Jurkat, Clone E6-1 (cell line): ENCODE results near the gene RAB4B.
"Not testable (repeated sequence)": the region's sequence is repeated elsewhere in the genome, so short reads cannot be mapped to it uniquely, and the experiment has no call there.

Source experiments
- DNase-seq: peaks from one replicate; pipeline ENCODE4 v3.0.0-alpha.2; 2011; ENCODE audit warnings: low read depth, low spot score
- H3K4me3 ChIP-seq: 2 replicates; pipeline ENCODE4 v1.5.1; 2011; ENCODE audit warnings: mild to moderate bottlenecking, low read length, control low read depth, moderate library complexity

Gene RAB4B

DNA sequence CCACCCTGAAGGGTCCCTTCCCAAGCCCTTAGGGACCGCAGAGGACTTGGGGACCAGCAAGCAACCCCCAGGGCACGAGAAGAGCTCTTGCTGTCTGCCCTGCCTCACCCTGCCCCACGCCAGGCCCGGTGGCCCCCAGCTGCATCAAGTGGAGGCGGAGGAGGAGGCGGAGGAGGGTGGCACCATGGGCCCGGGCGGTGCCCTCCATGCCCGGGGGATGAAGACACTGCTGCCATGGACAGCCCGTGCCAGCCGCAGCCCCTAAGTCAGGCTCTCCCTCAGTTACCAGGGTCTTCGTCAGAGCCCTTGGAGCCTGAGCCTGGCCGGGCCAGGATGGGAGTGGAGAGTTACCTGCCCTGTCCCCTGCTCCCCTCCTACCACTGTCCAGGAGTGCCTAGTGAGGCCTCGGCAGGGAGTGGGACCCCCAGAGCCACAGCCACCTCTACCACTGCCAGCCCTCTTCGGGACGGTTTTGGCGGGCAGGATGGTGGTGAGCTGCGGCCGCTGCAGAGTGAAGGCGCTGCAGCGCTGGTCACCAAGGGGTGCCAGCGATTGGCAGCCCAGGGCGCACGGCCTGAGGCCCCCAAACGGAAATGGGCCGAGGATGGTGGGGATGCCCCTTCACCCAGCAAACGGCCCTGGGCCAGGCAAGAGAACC lies 22.4 kb downstream of the RAB4B start:
- DNase-seq: no peak
- H3K4me3 ChIP-seq: peak overlapping the region; percentile 83

DNA sequence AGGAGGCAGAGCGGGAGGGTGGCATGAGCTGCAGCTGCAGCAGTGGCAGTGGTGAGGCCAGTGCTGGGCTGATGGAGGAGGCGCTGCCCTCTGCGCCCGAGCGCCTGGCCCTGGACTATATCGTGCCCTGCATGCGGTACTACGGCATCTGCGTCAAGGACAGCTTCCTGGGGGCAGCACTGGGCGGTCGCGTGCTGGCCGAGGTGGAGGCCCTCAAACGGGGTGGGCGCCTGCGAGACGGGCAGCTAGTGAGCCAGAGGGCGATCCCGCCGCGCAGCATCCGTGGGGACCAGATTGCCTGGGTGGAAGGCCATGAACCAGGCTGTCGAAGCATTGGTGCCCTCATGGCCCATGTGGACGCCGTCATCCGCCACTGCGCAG lies 22.9 kb downstream of the RAB4B start:
- DNase-seq: no peak
- H3K4me3 ChIP-seq: no peak overlapping the region

DNA sequence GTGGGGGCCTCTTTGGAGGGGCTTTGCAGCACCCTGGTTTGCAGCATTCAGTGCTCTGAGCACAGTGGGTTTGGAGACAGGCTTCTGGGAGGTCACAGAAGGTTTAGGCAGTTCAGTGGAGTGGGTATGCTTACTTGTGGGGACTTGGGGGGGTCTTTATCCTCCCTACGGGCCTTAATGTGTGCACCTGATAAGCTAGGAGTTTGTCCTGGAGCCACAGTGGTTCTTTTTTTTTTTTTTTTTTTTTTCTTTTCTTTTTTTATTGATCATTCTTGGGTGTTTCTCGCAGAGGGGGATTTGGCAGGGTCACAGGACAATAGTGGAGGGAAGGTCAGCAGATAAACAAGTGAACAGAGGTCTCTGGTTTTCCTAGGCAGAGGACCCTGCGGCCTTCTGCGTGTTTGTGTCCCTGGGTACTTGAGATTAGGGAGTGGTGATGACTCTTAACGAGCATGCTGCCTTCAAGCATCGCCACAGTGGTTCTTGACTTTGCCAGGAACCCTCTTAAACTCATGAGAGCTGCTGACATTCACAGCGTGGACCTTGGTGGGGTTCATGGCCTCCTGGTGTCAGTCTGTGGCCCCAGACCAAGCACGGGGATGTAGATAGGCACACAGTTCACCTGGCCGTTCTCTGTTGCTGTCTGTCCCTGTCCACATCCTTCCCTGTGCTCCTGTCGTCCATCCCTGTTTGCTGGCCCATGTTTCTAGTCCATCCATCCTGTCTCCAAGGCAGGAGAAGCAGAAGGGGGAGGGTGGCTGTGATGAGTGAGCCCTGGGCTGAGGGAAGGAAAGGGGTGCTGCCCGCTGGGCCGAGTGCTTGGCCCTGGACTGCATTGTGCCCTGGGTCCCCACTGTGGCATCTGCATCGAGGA lies 23.6 kb downstream of the RAB4B start:
- no peak overlapping the region for H3K4me3 ChIP-seq
- no peak for DNase-seq

DNA sequence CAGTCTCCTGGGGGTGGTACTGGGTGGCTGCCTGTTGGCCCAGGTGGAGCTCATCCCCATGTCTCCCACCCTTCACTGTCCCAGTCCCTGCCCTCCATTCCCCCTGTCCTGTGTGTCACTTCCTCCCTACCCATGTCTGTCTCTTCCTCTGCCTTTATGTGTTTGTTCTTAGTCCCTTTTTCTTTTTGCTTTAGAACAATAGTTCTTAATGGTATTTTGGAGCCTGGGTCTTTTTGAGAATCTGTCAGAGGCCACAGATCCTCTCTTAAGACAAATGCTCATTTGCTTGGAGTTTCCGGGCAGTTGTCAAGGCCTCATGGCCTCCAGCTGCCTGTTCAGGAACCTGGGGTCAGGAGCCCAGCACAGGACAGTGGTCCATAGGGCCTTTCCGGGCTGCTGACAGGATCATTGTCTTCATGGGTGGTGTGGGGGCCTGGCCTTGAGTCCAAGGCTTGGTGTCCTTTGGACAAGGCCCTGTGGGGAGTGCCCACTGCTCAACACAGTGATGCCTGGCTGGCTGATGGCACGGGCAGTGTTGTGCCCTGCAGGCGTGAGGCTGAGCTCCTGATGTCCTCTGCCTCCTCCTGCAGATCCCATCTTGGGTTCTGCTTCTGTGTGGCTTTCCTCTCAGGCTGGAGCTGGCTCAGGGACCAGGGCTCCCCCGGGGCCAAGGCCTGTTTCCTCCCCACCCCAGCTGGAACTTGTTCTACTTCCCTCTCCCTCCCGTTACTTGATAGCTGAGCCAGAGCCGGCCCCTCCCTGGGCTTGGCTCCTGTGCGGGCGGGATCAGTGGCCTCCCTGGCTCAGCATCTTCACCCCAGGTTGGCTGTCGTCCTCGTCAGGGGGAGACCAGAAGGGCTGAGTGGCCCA lies 24.5 kb downstream of the RAB4B start:
- no peak overlapping the region for H3K4me3 ChIP-seq
- DNase-seq: no peak

DNA sequence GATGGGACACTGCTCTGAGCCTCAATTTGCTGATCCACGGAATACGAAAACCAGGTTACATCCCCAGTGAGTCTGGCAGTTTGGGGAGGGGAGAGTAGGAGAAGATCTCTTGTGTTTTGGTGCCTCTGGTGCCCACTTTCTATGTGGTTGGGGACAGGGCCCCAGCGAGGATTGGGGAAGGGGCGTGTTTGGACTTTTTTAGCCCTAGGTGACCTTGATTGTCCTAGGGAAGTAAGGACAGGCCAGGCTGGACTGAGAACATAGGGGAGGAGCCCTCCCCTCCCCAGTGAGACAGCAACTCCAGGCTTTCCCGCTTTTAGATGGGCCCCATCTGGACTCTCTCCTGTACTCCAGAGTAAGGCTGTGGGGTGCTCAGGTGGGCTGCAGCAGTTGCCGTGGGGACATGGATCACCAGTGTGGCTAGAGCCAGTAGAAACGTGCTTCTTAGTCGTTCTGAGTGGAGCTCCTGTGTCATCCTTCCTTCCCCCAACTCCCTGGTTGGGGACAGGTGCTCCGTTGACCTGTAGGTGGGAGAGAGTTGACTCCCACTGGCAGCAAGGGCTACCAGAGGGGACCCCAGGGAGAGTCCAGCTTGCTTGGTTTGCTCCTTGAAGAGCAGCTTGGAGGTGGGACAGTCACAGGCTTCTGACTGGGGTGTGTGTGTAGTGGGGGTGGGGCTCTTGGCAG lies 25.3 kb downstream of the RAB4B start:
- H3K4me3 ChIP-seq: no peak overlapping the region
- DNase-seq: no peak

DNA sequence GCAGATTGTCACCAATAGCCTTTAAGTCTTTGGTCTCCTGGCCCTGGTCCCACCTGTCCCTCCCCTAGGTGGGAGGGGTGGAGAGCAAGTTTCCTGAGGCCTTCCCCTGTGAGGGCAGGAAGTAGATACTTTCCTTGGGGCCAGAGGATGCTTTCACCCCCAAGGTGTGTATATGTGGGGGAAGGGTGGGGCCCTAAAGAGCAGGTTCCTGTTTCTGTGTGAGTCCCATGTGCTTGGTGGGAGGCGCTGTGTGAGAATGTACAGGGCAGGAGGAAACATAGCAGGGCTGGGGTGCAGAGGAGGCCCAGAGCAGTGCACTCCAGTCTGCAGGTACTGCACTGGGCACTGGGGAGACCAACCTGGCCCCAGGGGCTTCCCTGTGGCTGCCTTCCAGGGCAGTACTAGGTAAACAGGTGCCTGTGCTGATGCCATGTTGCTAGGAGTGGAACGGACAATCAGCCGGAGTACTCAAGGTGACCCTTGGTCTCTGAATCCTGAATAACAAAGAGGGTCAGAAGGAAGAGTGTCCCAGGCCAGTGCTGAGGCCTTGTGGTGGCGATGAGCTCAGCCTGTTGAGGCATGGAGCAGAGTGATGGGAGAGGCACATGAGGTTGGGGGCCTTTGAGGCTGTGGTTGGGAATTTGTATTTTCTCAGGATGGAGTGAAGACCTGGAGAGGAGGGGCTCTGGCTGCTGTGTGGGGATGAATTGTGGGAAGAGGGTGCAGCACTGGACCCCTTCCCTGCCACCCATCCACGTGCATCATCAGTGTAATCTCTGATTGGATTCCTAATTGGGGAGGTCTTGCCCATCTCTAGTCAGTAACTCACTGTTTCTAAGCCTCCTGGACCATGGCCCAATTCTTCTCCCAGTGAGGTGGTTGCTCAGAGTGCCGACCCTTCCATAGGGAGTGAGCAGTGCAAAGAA lies 26.1 kb downstream of the RAB4B start:
- no peak overlapping the region for H3K4me3 ChIP-seq
- peak; percentile 36 for DNase-seq

DNA sequence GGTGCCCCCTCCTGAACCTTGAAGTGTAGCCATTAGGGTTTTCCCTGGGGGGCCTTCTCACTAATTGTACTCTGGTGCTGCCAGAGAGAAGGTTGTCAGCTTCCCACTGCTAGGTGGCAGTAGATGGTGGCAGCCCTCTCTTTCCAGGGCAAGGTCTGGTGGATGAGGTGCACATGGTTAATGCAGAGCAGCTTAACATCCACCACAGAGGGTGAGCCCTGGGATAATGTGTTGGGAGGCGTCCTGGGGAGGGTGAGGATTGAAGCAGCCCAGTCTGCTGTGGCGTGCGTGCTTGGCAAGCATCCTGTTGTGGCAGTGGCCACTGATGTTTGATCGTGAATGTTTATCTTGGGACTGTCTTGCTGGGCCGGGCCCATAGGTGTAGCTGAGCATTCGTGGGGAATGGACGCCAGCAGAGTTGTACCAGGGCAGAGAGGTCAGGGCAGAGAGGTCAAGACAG lies 26.8 kb downstream of the RAB4B start:
- no peak for DNase-seq
- H3K4me3 ChIP-seq: no peak overlapping the region

DNA sequence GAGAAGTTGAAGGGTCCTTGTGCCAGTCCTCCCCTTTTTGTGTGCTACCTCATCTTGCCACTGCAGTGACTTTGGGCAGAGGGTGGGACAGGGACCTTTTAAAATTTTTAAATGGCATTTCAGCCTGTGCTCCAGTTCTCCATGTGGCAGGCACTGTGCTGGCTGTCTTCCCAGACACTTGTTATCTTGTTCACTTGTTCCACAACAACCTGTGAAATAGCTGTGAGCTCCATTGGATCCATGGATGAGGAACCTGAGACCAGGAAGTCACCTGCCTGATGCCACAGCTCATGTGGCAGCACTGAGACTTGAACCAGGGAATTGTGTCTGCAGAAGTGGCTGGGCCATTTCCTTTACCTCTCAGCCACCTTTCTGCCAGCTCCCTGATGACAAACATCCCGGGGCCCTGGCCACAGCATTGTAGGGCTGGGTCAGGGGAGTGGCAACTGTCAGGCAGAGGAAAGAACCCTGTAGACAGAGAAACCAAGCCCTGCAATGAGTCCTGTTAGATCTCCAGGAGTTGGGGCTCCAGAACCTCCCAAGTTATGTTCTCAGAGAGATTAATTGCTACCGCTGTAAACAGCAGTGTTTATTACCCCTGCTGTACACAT lies 27.3 kb downstream of the RAB4B start:
- no peak overlapping the region for H3K4me3 ChIP-seq
- no peak for DNase-seq

DNA sequence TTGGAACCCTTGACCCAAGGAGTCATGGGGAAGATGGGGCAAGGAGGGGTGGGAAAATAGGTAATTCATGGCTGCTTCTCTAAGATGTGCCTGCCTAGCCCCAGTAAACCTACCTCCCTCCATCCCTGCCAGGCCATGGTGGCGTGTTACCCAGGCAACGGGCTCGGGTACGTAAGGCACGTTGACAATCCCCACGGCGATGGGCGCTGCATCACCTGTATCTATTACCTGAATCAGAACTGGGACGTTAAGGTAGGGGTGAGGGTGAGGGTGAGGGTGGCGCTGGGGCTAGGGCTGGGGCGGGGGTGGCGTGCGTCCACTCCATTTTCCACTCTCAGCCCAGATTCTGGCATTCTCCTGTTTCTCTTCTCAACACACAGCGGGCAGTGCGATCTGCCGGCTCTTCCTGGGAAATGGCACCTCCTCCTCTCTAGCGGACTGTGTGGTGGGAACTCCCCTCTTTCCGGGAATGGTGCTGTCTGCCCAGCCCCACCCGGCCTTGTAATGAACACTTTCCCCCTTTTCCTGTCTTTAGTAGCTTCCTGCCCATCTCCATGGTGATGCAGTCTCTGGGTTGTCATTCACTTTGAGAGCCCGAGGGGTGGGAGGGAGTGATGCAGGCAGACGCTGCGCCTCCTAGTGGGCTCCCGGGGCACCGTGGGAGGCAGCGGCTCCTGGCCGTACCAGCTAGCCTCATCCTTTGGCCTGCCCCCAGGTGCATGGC lies 28.5 kb downstream of the RAB4B start:
- peak; percentile 88 for DNase-seq
- no peak overlapping the region for H3K4me3 ChIP-seq

DNA sequence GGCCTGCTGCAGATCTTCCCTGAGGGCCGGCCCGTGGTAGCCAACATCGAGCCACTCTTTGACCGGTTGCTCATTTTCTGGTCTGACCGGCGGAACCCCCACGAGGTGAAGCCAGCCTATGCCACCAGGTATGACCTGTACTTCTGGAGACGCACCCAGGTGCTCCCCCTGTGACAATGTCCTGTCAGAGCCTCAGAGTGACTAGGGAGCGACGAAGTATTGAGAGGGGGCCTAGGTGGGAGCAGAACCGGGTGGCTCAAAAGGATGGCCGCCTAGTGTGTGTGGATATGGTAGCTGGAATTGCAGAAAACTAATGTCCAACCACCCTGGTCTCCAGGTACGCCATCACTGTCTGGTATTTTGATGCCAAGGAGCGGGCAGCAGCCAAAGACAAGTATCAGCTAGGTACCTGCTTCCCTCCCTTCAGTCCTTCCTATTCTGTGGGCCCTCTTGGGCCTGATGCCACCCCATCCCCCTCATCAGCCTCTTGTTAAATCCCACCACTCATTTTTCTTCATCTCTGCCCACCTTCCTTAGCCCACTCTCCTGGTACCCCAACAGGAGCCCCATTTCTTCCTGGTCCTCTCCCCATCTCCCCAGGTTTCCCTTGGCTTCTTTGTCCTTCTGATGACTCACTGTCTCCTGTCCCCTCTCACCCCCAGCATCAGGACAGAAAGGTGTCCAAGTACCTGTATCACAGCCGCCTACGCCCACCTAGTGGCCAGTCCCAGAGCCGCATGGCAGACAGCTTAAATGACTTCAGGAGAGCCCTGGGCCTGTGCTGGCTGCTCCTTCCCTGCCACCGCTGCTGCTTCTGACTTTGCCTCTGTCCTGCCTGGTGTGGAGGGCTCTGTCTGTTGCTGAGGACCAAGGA lies 29.3 kb downstream of the RAB4B start:
- no peak for DNase-seq
- H3K4me3 ChIP-seq: no peak overlapping the region

DNA sequence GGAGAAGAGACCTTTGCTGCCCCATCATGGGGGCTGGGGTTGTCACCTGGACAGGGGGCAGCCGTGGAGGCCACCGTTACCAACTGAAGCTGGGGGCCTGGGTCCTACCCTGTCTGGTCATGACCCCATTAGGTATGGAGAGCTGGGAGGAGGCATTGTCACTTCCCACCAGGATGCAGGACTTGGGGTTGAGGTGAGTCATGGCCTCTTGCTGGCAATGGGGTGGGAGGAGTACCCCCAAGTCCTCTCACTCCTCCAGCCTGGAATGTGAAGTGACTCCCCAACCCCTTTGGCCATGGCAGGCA lies 29.9 kb downstream of the RAB4B start:
- DNase-seq: no peak
- H3K4me3 ChIP-seq: no peak overlapping the region

DNA sequence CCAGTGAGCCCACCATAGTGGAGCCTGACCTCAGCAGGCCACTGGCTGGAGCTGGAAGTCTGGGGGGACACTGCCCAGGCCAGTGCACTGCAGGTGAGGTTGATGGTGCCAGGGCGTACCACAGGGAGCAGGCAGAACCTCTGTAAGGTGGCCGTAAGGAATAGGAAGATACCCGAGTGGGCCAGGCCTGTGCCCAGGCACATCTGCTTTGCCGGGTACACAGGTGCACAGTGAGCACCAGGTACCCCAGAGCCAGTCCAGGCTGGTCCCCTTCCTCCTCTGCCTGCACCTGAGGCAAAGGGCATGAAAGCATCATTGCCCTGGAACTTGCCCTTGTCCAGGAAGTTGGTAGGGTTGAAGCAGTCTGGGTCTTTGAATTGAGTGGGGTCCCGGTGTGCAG lies 30.4 kb downstream of the RAB4B start:
- no peak for DNase-seq
- H3K4me3 ChIP-seq: no peak overlapping the region

DNA sequence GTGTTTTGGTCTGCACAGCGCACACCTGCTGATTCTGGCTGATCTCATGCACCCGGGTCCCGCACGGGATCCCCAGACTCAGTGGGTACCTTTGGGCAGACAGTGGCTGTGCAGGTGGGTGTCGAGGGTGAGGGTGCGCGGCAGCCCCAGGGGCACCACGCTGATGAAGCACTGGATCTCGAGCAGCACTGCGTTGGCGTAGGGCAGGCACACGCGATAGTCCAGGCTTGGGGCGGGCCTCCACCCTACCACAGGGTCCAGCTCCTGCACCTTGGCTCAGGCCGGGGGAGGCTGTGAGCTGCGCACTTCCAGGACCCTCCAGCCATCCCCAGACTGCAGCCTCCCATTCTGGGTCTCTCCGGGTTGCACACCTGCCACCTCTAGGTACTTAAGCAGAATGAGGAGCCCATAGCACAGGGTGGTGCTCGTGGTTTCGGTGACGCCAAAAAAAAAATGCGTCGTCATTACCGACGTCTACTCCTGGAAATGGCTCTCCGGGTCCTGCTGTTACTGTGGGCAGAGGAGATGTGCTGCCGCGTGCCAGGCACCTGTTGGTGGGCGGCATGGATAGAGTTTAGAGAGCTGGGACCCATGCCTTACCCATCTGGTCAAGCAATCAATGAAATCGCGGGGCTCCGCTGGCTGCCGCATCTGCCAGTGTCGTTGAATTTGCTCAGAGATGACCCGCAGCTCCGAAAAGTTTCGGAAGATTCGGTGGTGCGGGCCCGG lies 31.5 kb downstream of the RAB4B start:
- DNase-seq: no peak
- H3K4me3 ChIP-seq: no peak overlapping the region

DNA sequence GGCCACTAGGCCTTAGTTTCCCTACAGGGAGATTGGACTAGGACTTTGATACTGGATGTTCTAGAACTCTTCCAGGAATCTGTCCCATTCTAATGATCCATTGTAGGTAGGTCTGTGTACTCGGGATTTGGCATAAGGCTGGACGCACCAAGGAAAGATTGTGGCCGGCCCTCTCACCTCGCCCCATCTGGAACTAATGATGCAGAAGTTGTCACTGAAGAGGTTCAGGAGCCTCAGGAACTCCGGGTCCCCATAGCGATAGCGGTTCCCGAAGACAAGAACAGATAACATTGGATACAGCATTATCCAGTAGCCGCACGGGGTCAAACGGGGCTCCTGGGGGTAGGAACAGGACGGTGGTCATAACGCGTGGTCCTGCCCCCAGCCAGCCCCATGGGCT lies 32.1 kb downstream of the RAB4B start:
- no peak overlapping the region for H3K4me3 ChIP-seq
- DNase-seq: no peak

DNA sequence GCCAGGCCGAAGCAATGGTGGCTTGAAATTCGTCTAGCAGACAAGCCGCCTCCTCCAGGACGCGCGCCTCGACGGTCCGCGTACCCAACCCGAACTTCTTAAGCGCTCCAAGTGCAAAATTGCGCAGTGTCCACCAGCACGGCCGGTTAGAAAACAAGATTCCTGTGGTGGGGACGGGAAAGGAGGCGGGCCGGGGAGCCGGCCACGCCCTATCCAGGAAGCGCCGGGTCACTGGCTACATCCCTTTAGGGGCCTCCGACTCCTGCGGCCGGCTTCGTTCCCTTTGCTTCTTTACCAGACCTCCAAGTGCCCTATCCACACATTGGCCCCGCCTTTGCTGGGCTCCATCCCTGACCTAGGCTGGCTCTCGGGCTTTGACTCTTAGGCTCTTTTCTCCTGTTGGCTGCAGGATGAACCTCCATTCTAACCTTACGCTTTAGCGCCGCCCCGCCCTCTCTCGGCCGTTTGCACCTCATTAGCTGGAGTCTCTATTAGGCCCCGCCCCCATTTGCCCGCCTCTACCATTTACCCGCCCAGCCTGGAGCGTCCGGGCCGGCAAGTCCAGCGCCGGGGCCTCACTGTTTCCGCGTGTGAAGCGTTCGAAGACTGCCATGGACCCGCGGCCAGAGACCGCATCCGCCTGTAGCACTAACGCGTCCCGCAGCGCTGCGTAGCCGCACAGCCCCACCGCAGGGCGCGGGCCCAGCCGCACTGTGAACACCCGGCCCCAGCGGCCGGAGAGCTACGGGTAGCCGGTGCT lies 32.8 kb downstream of the RAB4B start:
- DNase-seq: not testable (repeated sequence)

More for the DNA sequence above, 32.8 kb downstream of the RAB4B start:
- H3K4me3 ChIP-seq: peak overlapping the region; percentile 13; the same call in 1 of the 2 replicates
